GM21528 (cell line): ENCODE measurements around the gene BAZ1A.
"Not testable (repeated sequence)": the region's sequence is repeated elsewhere in the genome, so short reads cannot be mapped to it uniquely, and the experiment has no call there.

Experiments
- ATAC-seq: cut with Tn5 transposase; IDR thresholded peaks from one replicate; pipeline ENCODE4 v1.9.1; 2021; ENCODE audit warnings: mild to moderate bottlenecking, moderate library complexity; ENCODE audit not compliant: unreplicated experiment, low FRiP score

Gene BAZ1A

GRCh38 chr14:34857689-34858449, 17.3 kb downstream of the BAZ1A start:
- ATAC-seq = no peak

DNA sequence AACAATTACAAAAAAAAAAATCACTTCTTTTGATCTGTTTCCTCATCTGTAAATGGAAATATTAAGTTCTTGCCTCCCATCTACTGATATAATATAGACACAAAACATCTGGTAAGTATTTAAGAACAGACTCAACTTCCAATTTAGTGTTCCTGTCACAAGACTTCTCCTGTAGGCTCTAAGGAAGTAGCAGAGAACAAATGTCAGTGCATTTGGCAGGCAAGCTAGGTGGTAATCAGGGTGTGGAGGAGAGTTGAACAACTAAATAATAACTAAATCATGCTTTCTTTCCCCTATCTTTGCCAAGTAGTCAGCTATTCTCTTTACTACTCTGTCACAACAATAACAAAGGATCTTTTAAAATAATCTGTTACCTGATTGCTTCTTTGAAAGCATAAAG, 22.1 kb downstream of the BAZ1A start:
- no peak for ATAC-seq

- ATAC-seq = no peak
Observed at GRCh38 chr14:34851395-34851794, 23.8 kb downstream of the BAZ1A start.

DNA sequence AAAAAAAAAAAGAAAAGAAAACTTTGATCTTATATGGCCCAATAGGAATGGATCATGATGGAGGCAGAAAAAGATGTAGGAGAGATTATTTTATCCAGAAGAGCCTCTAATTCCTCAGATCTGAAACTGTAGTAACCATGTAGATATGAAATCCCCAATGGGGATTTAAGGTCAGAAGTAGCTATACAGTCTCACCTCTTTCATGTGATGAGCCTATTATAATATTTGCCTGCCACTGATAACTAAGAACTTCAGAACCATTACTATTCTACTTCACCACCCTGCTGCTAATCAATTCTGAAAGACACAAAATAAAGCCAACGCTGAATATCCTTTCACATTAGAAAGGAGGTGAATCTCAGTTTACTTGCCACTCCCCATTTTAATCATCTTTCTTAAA, 29.3 kb downstream of the BAZ1A start:
- no peak for ATAC-seq

- no peak for ATAC-seq
Observed at GRCh38 chr14:34843011-34843554, 32.1 kb downstream of the BAZ1A start.

DNA sequence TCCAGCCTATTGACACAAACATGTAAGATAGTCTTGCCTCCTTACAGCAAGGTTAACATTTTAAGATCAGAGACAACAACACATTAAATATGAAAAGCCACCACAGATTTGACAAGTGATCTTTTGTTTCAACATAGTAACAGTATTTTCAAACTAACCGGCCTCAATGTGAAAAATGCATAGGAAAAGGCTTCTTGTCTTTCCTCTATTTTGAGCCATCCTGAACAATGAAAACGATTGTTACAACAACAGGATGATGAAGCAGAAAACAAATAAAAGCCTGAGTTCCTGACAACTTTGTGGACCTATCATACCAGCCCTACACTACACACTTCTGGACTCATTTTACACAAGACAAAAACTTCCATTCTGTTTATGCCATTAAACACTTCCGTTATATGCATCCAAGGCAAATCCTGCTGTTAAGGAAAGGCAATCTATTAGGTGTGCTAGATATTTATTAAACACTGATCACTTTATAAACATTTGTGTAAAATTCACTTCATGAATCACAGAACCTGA, 37.3 kb downstream of the BAZ1A start:
- no peak for ATAC-seq

GRCh38 chr14:34835312-34835711, 39.8 kb downstream of the BAZ1A start:
- no peak for ATAC-seq

- no peak for ATAC-seq
Observed at GRCh38 chr14:34833549-34834523, 41.3 kb downstream of the BAZ1A start.

GRCh38 chr14:34826661-34827060, 48.5 kb downstream of the BAZ1A start:
- no peak for ATAC-seq

DNA sequence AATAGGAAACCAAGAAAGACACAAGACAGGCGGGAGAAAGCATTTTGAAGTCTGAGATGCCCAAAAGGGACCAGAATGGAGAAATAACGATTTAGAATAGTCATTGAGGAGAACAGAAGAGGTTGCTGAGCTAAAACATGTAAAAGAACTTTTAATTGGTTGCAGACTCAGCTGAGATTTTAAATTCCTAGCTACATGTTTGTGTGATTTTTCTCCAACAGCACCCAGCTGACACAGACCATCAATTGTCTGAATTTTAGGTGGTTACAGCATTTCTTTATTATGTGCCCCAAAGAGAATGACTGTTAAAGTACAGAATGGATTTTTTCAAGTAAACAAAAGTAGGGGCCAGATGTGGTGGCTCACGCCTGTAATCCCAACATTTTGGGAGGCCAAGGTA, 50.3 kb downstream of the BAZ1A start:
- no peak for ATAC-seq

GRCh38 chr14:34824256-34824655, 50.9 kb downstream of the BAZ1A start:
- no peak for ATAC-seq

GRCh38 chr14:34817768-34818167, 57.4 kb downstream of the BAZ1A start:
- ATAC-seq = no peak

GRCh38 chr14:34810028-34810427, 65.1 kb downstream of the BAZ1A start:
- ATAC-seq = no peak

DNA sequence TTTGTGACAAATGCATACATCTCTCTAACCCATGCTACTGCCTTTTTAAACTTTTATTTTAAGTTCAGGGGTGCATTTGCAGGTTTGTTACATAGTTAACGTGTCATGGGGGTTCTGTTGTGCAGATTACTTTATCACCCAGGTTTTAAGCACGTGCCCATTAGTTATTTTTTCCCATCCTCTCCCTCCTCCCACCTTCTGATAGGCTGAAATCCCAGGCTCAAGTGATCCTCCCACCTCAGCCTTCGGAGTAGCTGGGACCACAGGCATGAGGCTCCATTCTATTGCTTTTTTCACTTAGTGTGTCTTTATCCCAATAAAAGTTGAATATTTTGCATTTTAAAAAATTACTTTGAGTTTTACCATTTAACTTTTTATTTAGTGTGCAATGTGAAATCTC, 68.9 kb downstream of the BAZ1A start:
- no peak for ATAC-seq

- ATAC-seq = no peak
Observed at GRCh38 chr14:34804933-34805332, 70.2 kb downstream of the BAZ1A start.

- ATAC-seq = not testable (repeated sequence)
Observed at GRCh38 chr14:34798861-34799260, 76.3 kb downstream of the BAZ1A start.

DNA sequence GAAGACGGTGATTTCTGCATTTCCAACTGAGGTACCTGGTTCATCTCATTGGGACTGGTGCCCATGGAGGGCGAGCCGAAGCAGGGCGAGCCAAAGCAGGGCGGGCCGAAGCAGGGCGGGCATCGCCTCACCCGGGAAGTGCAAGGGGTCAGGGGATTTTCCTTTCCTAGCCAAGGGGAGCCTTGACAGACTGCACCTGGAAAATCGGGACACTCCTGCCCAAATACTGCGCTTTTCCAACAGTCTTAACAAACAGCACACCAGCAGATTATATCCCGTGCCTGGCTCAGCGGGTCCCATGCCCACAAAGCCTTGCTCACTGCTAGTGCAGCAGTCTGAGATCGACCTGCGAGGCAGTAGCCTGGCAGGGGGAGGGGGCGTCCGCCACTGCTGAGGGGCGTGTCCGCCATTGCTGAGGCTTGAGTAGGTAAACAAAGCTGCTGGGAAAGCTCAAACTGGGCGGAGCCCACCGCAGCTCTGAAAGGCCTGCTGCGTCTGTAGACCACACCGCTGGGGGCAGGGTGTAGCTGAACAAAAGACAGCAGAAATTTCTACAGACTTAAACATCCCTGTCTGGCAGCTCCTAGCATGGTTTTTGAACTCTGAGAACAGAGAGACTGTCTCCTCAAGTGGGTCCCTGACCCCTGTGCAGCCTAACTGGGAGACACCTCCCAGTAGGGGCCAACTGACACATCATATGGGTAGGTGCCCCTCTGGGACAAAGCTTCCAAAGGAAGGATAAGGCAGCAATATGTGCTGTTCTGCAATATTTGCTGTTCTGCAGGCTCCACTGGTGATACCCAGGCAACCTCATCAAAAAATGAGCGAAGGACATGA, 77.2 kb downstream of the BAZ1A start:
- no peak for ATAC-seq

DNA sequence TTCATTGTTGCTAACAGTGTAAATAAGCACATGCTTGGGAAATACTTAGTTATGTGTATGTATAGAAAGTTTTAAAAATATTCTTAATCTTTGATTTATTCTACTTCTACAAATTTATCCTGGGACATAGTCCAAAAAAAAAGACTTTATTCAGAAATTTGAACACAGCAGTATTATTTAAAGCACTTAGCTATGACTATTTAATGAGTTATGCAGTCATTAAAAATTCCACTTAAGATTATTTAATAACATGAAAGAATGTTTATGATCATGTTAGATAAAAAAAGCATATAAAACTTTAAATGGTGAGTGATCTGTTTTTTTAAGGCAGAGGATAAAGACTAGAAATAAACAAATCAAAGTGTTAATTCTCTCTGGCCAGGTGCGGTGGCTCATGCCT, 78.3 kb downstream of the BAZ1A start:
- ATAC-seq = no peak

DNA sequence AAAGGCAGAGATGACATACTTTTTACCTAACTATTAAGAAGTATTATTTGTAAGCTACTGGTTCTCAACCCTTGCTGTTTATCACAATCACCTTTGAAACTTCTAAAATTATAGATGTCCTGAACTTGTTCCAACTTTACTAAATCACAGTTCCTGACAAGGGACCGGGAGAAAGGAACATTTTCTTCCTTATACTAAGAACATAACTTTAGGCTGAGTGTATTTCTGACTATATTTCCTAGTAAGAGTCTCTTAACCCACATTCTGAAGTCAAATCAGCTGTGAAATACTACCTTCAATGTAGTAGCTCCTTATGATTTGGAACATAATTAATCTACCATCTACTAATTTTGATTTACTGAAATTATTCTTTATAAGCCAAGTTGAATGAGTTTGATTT, 80.2 kb downstream of the BAZ1A start:
- ATAC-seq = no peak

GRCh38 chr14:34794217-34794616, 80.9 kb downstream of the BAZ1A start:
- no peak for ATAC-seq
